Measurements from ENCODE around the gene MAP4K4. TPM values are rescaled to one million over a fixed set of nuclear protein-coding genes. Genes with fewer than 3 reads are reported as not detected.
"Not testable (repeated sequence)": the region's sequence is repeated elsewhere in the genome, so short reads cannot be mapped to it uniquely, and the experiment has no call there.

The MAP4K4 gene
- total RNA-seq, 1 experiment from 2014 or later: 76.9 TPM

DNA sequence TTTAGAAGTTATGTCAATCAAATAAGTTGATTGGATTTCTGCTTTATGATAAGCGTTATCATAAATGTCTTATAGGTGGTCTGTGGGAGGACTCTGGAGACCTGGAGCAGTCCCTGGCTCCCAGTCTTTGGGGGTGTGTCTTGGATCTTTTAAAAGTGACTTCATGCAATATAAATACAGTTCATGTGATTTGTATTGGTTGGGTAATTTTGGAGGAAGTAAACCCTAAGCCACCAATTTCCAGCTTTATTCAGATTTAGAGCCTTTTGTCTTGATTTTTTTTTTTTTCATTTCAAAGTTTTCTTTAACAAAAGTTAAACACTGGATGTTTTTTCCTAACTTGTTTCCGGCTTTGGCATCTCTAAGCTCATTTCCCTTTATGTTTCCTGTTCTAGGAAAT, 68.8 kb downstream of the MAP4K4 start:
- Histone ChIP-seq H3K9me3 (no peaks in the 10 kb centered on the region), H3K4me3 (no peak overlapping the region), H3K36me3 (no peaks in the 10 kb centered on the region; the same call in 1 of the 2 replicates), H3K27me3 (no peaks in the 10 kb centered on the region)
- no peak for DNase-seq

DNA sequence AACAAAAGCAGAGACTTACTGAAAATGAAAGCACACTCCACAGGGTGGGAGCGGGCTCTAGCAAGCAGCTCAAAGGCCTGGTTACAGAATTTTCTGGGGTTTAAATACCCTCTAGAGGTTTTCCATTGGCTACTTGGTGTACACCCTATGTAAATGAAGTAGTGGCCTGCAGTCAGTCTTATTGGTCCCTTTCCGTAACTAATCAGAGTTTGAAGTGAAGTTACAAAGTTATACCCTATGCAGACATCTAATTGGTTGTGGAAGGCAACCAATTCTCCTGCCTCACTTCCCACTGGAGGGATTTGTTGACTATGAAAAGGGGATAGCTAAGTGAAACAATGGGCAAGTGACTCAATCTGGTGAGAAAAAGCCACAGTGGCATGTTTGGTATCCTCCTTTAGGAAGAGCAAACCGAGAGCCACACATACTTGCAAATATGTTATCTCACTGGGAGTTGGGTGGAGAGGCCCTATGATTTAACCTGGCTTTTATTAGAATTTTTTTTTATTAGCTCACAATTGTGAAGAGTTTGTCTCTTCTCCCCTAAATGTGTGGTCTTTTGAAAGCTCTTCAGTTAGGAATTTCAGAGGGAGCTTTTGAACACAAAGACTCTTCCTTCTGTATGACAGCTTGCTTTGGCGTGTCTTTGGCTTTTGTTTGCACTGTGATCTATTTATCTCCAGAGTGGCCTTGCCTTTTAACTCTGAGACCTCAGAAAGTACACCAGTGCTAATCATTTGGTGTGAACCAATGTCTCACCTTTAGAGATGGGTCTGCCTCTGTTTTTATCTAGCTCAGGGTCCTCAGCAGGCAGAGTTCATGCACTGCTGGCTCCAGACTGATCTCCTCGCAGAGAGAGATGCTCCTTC, 69.6 kb downstream of the MAP4K4 start:
- Histone ChIP-seq H3K36me3 (no peaks in the 10 kb centered on the region; the same call in 1 of the 2 replicates), H3K27me3 (no peaks in the 10 kb centered on the region), H3K4me3 (no peak overlapping the region), H3K9me3 (no peaks in the 10 kb centered on the region)
- DNase-seq: peak; percentile 46

DNA sequence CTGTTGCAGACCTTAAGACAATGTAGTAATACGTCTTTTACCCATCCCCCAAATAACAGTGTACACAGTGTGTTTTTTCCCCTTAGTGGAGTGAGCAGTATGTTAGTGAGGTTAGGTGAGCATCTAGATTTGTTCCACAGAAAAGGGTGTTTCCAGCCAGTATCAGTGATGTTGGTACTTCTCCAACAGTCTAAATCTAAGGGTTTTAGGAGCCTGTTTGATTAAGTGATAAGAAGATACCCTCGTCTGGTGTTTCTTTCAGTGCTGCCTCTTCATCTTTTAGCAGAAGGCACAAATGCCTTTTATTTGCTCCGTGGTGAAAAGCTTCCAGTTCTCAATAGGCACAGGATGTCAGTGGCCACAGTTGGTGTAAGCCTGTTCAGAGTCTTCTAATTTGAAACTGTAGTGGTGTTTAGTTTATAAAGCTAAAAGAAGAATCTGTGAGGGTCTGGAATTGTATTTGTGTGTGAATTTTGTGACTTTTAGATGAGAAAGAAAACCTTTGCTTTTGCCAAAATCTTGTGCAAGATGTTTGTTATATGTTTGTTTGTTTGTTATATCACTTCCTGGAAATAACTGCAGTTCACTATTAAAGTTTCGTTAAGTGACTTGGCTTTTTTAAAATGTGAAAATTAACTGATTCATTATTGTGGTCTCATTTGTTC, 71.2 kb downstream of the MAP4K4 start:
- H3K36me3 ChIP-seq: no peaks in the 10 kb centered on the region
- no peak for DNase-seq

DNA sequence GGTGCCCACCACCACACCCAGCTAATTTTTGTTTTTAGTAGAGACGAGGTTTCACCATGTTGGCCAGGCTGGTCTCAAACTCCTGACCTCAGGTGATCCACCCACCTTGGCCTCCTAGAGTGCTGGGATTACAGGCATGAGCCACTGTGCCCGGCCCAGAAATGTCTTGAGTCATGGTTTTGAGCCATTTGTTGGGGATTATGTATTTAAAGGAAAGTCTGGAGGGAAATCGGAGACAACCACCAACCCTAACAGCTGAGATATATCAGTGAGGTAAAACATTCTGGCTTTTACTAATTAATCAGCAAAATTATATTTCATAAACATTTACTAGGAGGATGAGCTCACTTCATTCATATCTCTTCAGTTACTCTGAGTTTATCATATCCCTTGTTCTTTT, 72.2 kb downstream of the MAP4K4 start:
- not testable (repeated sequence) for H3K4me3 ChIP-seq, DNase-seq, H3K9me3 ChIP-seq, H3K36me3 ChIP-seq, H3K27me3 ChIP-seq

More for the DNA sequence above, 71.2 kb downstream of the MAP4K4 start:
- Histone ChIP-seq H3K4me3 (no peak overlapping the region), H3K27me3 (no peaks in the 10 kb centered on the region), H3K9me3 (no peaks in the 10 kb centered on the region)

DNA sequence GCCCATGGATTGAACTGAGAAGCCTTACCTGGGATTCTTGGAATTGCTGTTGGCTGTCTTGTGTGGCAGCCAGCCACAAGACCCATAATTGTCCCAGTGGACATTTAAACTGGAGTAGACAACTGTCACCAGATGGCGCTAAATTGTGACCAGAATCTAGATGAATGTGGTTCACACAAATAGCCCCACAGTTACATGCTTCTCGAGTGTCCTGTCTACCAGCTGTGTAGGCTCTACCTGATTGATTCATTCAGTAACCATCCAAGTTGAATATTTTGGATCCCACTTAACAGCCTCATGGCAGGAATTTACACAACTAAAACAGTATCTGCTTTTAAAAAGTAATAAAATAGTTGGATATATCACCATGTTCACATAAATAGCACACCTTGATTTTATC, 73.2 kb downstream of the MAP4K4 start:
- H3K36me3 ChIP-seq: no peaks in the 10 kb centered on the region
- no peaks in the 10 kb centered on the region for H3K27me3 ChIP-seq
- no peaks in the 10 kb centered on the region for H3K9me3 ChIP-seq
- H3K4me3 ChIP-seq: no peak overlapping the region
- no peak for DNase-seq

DNA sequence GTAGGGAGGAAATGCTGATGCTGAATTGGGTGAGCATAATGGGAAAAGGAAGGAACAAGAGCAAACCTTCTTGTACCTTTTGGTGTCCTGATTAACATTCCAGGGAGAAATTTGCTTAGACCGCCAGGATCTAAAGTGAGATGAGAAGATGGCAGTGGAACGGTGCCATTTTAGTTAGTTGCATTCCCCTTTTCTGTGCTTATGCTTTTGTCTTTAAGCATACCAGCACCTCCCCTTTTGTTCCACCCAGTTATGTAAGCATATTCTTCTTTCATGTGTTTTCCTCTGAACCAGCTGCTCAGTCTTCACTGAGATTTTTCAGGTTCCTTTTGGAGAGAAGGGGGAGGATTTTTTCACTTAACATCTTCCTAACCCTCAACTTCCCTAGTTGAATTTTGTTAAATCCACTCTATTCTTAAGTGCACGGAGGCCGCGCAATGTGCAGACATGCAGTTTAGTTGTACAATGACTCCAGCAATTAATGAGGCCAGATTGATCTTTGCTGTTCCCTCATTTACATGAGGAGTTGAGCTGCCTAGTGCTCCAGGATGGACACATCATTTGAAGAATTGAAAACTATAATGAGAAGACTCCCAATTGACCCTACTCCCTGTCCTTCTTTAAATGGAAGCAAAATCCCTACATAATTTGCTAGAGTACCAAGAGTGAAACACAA, 73.9 kb downstream of the MAP4K4 start:
- Histone ChIP-seq H3K9me3 (no peaks in the 10 kb centered on the region), H3K4me3 (no peak overlapping the region), H3K27me3 (no peaks in the 10 kb centered on the region), H3K36me3 (no peaks in the 10 kb centered on the region)
- DNase-seq: no peak

DNA sequence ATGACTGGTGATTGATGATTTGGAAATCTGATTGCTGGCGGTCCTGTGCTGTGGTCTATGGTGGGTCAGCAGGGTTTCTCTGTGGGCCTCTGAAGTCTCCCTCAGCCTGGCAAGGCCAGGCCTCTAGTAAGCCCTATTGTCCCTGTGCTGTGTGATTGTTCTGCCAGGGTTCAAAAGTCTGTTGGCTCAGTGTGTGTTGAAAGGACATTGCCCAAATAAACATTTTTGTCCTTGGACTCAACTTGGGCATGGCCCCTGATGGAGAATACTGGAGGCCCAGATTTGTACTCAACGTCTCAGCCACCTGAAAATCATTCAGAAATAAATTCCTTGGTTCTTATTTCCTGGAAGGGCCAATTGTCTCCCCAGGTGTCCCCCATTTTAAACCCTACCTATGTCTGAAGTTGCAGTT, 74.4 kb downstream of the MAP4K4 start:
- no peaks in the 10 kb centered on the region for H3K9me3 ChIP-seq
- no peaks in the 10 kb centered on the region for H3K27me3 ChIP-seq
- H3K36me3 ChIP-seq: no peaks in the 10 kb centered on the region
- no peak overlapping the region for H3K4me3 ChIP-seq
- no peak for DNase-seq

DNA sequence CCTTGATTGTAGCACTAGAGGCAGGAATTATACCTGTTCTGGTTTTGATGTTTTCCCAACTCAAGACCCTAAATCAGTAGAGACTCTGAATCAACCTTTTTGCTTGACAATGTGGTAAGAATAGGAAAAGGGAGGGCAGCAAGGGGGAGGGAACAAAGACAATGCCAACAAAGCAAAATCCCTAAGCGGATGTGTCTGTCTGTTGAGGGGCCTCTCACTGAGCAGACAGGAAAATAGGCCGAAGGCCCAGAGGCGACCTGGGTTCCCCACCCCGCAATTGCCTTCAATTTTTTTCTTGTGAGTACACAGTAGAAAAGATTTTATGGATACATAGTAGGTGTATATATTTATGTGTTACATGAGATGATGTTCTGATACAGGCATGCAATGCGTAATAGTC, 75.6 kb downstream of the MAP4K4 start:
- no peak overlapping the region for H3K4me3 ChIP-seq
- no peaks in the 10 kb centered on the region for H3K27me3 ChIP-seq
- H3K9me3 ChIP-seq: no peaks in the 10 kb centered on the region
- H3K36me3 ChIP-seq: no peaks in the 10 kb centered on the region
- no peak for DNase-seq

DNA sequence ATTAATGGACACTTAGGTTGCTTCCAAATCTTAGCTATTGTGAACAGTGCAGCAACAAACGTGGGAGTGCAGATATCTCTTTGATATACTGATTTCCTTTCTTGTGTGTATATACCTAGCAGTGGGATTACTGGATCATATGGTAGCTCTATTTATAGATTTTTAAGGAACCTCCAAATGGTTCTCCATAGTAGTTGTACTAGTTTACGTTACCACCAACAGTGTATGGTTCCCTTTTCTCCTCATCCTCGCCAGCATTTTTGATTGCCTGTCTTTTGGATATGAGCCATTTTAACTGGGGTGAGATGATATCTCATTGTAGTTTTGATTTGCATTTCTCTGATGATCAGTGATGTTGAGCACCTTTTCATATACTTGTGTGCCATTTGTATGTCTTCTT, 76.5 kb downstream of the MAP4K4 start:
- H3K27me3 ChIP-seq, H3K9me3 ChIP-seq, H3K4me3 ChIP-seq, DNase-seq, H3K36me3 ChIP-seq: not testable (repeated sequence)

DNA sequence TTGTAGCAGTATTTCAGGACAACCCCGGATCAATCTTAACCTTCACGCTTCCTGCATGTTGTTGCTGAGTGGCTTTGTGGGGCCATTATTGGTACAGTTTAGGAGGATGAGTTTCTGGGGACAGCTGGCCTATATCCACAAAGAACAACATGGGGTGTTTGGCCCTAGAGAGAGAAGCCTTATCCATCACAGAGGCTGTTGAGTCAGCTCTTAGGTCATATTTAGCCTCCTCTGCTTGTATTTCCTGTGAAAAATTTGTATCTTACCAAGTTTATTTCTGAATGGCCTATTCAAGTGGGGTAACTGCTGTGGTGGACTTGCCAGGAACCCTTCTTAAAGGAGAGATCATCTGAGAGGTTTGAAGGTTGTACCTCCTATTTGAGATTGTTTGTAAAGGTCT, 77.6 kb downstream of the MAP4K4 start:
- Histone ChIP-seq H3K27me3 (no peaks in the 10 kb centered on the region), H3K4me3 (no peak overlapping the region), H3K36me3 (no peaks in the 10 kb centered on the region), H3K9me3 (no peaks in the 10 kb centered on the region)
- no peak for DNase-seq

DNA sequence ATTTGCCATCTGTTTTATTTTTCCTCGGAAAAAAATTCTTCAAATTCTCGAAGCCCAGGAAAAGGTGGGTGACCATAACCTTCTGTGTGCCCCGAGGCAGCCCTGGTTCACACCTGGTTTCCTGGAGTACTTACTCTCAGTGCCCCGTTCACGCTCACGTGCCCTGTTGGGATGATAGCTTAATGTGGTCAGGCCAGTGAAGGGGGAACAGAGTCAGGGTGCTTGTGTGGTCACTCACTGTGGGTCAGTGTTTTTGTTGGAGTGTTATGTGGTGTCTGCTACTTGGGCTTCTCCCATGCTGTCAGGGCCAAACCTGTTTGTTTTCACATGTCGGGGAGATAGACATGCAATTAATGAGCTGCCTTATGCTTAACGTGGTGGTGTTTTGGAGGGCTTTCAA, 78.1 kb downstream of the MAP4K4 start:
- H3K36me3 ChIP-seq: no peaks in the 10 kb centered on the region
- H3K4me3 ChIP-seq: no peak overlapping the region
- no peaks in the 10 kb centered on the region for H3K9me3 ChIP-seq
- no peak for DNase-seq
- no peaks in the 10 kb centered on the region for H3K27me3 ChIP-seq

DNA sequence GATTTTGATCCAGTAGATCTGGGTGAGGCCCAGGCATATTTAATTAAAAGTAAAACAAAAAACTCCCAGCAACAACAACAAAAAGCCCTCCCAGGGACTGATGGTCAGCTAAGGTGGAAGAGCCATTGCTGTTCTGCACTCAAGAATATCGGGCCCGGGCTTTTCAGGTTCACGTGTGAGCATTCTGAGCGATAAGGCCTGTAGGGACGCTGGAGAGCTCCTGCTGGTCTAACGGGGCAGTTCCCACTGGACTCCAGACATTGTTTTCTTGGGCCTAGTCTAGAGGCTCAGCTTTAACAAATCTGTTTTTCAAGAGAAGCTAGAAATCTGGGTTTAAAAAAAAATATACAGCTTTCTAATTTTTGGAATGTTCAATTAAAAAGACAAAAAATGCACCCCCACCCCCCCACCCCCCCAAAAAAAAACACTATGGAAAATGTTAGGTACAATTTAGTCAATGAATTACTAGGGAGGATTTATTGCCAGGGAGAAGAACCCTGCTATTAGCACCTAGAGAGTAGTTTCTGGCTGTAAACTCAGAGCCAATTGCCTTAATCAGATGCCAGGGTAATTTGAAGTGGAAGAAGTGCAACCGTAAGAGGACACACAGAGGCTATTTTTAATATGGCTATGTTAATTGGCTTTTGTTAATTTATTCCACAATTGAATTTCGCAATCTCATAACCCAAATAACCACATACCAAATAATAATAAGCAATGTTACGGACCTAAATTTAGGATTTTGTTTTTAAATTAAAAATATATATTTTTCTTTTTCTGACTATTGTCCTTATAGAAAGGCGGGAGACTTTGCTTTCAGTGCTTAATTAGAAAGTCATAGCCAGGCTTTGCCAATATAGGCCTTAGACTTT, 78.9 kb downstream of the MAP4K4 start:
- H3K27me3 ChIP-seq: no peaks in the 10 kb centered on the region
- no peak for DNase-seq
- H3K4me3 ChIP-seq: no peak overlapping the region
- H3K36me3 ChIP-seq: no peaks in the 10 kb centered on the region
- no peaks in the 10 kb centered on the region for H3K9me3 ChIP-seq

DNA sequence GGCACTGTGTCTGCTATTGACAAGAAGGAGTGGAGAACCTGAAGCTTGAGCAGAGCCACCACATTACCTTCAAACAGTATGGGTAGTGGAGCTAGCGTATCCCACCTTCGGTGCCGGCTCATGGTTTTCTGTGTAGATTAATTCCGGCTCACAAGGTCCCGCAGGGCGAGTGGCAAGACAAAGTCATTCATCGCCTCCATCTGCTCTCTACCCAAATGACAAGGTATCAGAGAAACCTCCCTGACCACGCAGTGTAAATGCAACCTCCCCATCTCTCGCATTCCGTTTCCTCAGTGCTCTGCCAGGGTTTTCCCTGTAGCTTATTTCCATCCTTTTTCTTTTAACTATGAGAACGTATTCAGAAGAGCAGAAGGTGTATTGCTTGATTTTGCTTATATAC, 79.8 kb downstream of the MAP4K4 start:
- Histone ChIP-seq H3K9me3 (no peaks in the 10 kb centered on the region), H3K27me3 (no peaks in the 10 kb centered on the region), H3K36me3 (no peaks in the 10 kb centered on the region), H3K4me3 (no peak overlapping the region)
- no peak for DNase-seq

DNA sequence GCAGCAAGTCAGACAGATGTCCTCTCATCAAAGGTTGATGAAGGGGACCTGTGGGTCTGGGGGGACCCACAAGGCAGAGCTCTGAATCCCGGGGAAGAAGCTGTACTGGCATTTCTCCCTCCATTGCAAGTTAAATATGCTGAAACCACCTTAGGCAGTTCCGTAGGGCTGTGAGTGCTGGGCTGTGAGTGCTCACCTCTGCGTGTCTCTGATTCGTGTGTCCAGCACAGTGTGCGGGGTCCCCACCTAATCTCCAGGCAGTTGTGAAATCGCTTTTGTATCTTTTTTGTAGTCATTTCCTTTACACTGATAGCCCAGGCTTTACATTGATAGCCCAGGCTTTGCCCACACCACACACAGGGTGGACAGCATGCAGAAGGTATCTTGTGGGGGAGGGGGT, 80.6 kb downstream of the MAP4K4 start:
- Histone ChIP-seq H3K9me3 (no peaks in the 10 kb centered on the region), H3K4me3 (no peak overlapping the region), H3K36me3 (no peaks in the 10 kb centered on the region), H3K27me3 (no peaks in the 10 kb centered on the region)
- no peak for DNase-seq

DNA sequence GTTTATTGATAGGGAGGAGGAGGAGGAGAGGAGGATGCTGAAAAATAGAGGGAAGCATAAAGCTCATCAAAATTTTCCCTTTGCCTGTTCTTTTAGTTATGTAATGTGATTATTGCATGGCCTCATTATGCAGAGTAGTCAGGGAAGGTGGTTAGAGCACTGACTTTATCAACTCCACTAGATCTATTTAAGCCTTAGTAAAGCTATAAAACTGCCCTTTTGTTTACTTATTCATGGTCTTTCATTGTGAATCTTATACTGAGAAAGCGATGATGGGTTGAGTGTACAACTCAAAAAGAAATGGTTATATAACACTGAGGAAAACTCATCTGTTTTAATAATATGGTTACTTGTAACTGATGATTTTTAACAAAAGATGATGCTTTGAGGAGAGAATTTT, 81.7 kb downstream of the MAP4K4 start:
- Histone ChIP-seq H3K4me3 (no peak overlapping the region), H3K36me3 (no peaks in the 10 kb centered on the region), H3K27me3 (no peaks in the 10 kb centered on the region), H3K9me3 (no peaks in the 10 kb centered on the region)
- DNase-seq: no peak

DNA sequence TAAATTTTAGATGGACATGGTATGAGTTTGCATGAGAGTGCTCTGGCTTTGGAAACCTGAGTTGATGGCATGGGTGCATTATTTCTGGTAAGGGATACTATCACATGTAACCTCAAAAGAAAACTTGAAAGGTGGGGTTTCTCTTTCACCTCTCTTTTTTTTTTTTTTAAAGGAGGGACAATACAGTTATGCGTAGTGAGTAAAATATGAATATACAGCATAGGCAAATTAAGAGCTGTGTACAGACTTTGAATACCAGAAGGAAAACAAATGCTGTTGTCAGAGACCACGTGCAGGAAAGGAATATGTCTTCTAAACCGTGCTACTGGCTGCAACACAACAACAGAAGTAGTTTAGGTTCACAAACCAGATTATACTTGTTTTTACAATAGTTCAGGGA, 82.1 kb downstream of the MAP4K4 start:
- no peak overlapping the region for H3K4me3 ChIP-seq
- H3K27me3 ChIP-seq: no peaks in the 10 kb centered on the region
- H3K9me3 ChIP-seq: no peaks in the 10 kb centered on the region
- DNase-seq: no peak
- no peaks in the 10 kb centered on the region for H3K36me3 ChIP-seq

DNA sequence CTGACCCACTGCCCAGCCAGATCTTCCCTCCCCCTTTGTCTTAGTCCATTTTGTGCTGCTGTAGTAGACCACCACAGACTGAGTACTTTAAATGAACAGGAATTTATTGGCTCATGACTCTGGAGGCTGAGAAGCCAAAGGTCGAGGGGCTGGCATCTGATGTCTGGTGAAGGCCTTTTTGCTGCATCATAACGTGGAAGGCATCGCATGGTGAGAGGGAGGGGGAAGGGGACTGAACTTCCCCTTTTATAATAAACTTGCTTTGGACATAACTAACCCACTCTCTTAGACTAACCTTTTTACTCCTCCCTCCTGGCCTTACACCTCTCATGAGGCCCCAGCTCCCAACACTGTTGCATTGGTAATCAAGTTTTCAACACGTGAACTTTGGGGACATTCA, 83.8 kb downstream of the MAP4K4 start:
- H3K4me3 ChIP-seq: no peak overlapping the region
- H3K27me3 ChIP-seq: no peaks in the 10 kb centered on the region
- no peaks in the 10 kb centered on the region for H3K9me3 ChIP-seq
- no peak for DNase-seq
- no peaks in the 10 kb centered on the region for H3K36me3 ChIP-seq

All from MG63 (cell line).